Large intestine (tissue), 3 donors: ENCODE data around the gene KRTAP10-10. TPM values are rescaled to one million over a fixed set of nuclear protein-coding genes. Genes with fewer than 3 reads are reported as not detected.
"Not testable (repeated sequence)": the region's sequence is repeated elsewhere in the genome, so short reads cannot be mapped to it uniquely, and the experiment has no call there.

Experiments
- DNase-seq, 2 donors: peaks; one replicate each; pipeline versions ENCODE4 v3.0.0 to v3.0.0-alpha.2; 2013
- H3K27ac ChIP-seq: one replicate; pipeline ENCODE4 v1.5.1; 2013; ENCODE audit warnings: low read length
- H3K27me3 ChIP-seq: 2 replicates; pipeline ENCODE4 v1.6.1; 2013; ENCODE audit warnings: low read length; ENCODE audit not compliant: control insufficient read depth, insufficient read depth
- H3K36me3 ChIP-seq: 2 replicates; pipeline ENCODE4 v1.6.1; 2013; ENCODE audit warnings: low read length; ENCODE audit not compliant: control insufficient read depth, insufficient read depth
- H3K4me1 ChIP-seq: one replicate; pipeline ENCODE4 v1.6.1; 2013; ENCODE audit warnings: low read length; ENCODE audit not compliant: control insufficient read depth, insufficient read depth
- H3K4me3 ChIP-seq: one replicate; pipeline ENCODE4 v1.5.1; 2013; ENCODE audit warnings: low read length
- H3K9me3 ChIP-seq: one replicate; pipeline ENCODE4 v1.6.1; 2013; ENCODE audit warnings: mild to moderate bottlenecking, low read depth, low read length, moderate library complexity; ENCODE audit not compliant: control insufficient read depth
- WGBS: methylation state at CpG from one replicate; pipeline ENCODE4 v1.1.5; 2013; ENCODE audit warnings: low lambda C conversion rate; ENCODE audit not compliant: insufficient coverage; 5-methylcytosine and 5-hydroxymethylcytosine counted together
- polyA plus RNA-seq: library from polyadenylated mRNA; unstranded; fragments of 120-200 nt; gene quantifications from one replicate; pipeline ENCODE4 v1.2.1, GENCODE V29; 2013

The KRTAP10-10 gene
- polyA plus RNA-seq, 1 donor, result not detected

DNA sequence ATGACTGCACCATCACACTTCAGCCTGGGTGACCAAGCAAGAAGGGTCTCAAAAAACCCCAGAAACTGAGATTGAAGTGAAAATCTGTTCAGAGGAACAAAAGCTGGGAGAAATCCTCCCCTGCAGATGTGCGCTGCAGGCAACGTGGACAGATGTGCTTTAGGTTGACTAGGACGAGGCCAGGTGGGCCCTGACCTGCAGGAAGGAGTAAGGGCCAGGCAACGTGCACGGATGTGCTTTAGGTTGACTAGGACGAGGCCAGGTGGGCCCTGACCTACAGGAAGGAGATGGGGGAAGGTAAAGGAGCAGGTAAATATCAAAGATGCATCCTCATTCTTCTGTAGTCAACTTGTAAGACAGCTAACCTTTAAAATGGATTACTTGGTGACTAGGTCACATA, 47.3 kb downstream of the KRTAP10-10 start:
- WGBS, result no CpG with 5 or more reads among the region's 6 CpGs
- H3K27me3 ChIP-seq, result peaks cover 24% of the 10 kb centered on the region
- no peaks in the 10 kb centered on the region for H3K9me3 ChIP-seq
- DNase-seq, result no peak
- no peak overlapping the region for H3K4me3 ChIP-seq
- H3K36me3 ChIP-seq, result no peaks in the 10 kb centered on the region
- no peak overlapping the region for H3K27ac ChIP-seq
- H3K4me1 ChIP-seq, result no peaks in the 10 kb centered on the region

DNA sequence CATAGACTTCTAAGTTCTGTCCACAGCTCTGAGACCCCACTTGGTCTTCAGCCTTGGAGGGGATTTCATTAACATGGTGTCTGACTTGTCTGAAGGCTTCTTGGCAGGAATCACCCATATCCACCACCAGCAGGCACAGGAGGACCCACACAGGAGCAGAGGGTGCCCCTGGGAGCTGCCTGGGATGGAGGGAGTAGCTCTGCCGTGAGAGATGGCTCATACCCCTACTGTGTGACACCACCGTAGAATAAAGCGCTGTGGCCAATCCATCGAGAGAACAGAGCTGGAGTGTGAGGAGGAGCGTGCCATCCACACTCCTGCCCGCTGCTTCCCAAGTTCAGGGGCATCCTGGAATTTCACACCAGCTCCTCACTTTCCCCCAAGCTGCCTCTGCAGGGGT, 47.9 kb downstream of the KRTAP10-10 start:
- H3K27me3 ChIP-seq, result peaks cover 24% of the 10 kb centered on the region
- H3K4me3 ChIP-seq, H3K27ac ChIP-seq, H3K4me1 ChIP-seq, H3K36me3 ChIP-seq, H3K9me3 ChIP-seq, DNase-seq: not testable (repeated sequence)
- no CpG with 5 or more reads among the region's 6 CpGs for WGBS

DNA sequence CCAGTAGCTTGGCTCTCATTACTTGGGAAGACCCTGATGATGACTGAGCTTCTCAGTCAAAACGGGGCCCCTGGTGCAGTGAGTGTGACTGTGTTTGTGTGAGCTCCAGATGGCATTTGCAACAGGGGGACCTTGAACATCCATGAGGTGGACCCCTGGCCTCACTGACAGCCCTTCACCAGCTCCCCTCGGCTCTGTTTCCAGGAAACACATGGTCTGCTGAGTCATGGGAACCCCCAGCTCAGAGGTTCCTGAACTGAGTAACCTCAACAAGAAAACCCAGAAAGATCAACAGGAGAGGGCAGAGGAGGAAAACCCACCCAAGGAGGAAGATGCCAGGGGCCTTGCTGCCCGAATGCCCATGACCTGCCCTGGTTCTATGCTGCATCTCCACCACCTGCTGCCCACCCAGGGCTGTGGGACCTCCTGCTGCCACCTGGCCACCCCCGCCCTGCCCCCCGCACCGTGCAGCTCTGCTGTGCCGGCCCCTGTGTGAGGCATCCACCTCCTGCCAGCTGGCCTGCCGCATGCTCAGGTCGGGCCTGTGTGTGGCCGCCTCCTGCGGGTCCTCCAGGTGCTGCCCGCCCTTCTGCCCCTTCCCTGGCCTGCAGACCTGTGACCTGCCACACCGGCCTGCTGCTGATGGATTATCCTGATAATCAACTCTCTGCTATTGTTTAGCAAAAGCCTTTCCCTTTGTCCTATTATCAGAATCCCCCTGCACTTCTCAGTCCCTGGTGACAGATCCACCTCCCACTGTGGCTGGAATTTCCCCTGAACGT, 49.0 kb downstream of the KRTAP10-10 start:
- no peak for DNase-seq
- H3K4me1 ChIP-seq, result no peaks in the 10 kb centered on the region
- H3K27ac ChIP-seq, result no peak overlapping the region

DNA sequence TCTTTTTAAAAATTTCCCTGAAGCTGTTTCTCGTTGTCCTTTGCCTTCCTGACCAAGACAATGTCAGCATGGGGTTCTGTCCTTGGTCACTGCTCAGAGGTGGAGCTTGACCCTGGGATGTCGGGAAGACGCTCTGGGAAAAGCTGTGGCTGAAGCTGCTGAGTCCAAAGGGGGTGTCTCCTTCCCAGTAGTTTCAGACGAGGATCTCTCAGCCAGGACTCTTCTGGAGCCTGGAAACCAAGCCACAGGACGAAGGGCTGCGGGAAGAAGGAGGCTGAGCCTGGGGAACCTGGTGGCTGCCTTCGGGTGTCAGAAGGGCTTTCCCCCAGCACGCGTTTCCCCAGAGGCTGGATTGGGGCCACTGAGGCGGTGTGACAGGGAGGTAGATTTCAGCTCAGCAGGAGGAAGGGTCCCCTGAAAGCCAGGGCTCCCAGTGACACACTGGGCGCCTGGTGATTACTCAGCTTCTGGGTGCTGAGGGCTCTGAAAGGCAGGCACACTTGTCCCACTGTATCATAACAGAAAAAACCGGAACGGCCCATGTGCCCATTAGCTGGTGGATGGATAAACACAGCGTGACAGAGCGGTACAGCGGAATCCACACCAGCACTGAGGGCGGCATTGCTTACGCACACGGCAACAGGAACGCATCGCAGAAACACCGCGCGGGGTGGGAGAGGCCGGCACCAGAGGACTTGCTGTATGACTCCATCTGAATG, 49.8 kb downstream of the KRTAP10-10 start:
- Histone ChIP-seq H3K9me3 (no peaks in the 10 kb centered on the region), H3K27me3 (peaks cover 24% of the 10 kb centered on the region), H3K4me1 (no peaks in the 10 kb centered on the region), H3K27ac (no peak overlapping the region), H3K36me3 (no peaks in the 10 kb centered on the region), H3K4me3 (no peak overlapping the region)
- WGBS, result no CpG with 5 or more reads among the region's 25 CpGs
- no peak for DNase-seq

More for the DNA sequence above, 49.0 kb downstream of the KRTAP10-10 start:
- Histone ChIP-seq H3K36me3 (no peaks in the 10 kb centered on the region), H3K27me3 (peaks cover 24% of the 10 kb centered on the region), H3K9me3 (no peaks in the 10 kb centered on the region), H3K4me3 (no peak overlapping the region)
- WGBS, result 0% methylated on average over 1 of the region's 14 CpGs

DNA sequence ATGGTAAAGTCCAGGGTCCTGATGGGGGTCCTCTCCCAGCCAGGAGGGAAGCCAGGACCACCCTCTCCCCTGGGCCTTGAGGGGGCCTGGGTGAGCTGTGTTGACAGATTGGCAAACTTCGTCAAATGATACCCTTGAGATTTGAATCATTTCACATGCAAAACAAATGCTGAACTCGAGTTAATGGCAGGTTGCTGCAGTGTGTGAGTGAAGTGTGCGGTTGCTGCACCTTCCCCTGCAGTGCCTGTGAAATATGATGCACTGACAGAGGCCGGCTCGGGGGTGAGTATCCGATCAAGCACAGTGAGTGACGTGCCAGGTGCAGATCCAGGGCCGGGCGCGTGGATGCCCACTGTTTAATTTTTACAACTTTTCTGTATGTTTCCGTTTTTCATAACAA, 50.5 kb downstream of the KRTAP10-10 start:
- Histone ChIP-seq H3K4me1 (no peaks in the 10 kb centered on the region), H3K27me3 (peaks cover 24% of the 10 kb centered on the region), H3K4me3 (no peak overlapping the region), H3K27ac (no peak overlapping the region), H3K9me3 (no peaks in the 10 kb centered on the region), H3K36me3 (no peaks in the 10 kb centered on the region)
- no peak for DNase-seq
- WGBS, result no CpG with 5 or more reads among the region's 11 CpGs

Other genes starting within 250 kb of the KRTAP10-10 start
- 18.8 TPM for gene LRRC3, start 181.8 kb upstream of the KRTAP10-10 start, polyA plus RNA-seq
- not detected for gene KRTAP10-1, start 97.2 kb upstream of the KRTAP10-10 start, polyA plus RNA-seq
- gene KRTAP10-2, start 85.9 kb upstream of the KRTAP10-10 start, polyA plus RNA-seq, result not detected
- not detected for gene KRTAP10-3, start 78.6 kb upstream of the KRTAP10-10 start, polyA plus RNA-seq
- not detected for gene KRTAP10-4, start 63.6 kb upstream of the KRTAP10-10 start, polyA plus RNA-seq
- not detected for gene KRTAP10-5, start 56.8 kb upstream of the KRTAP10-10 start, polyA plus RNA-seq
- gene KRTAP10-6, start 44.9 kb upstream of the KRTAP10-10 start, polyA plus RNA-seq, result not detected
- not detected for gene KRTAP10-7, start 36.8 kb upstream of the KRTAP10-10 start, polyA plus RNA-seq
- not detected for gene KRTAP10-8, start 25.3 kb upstream of the KRTAP10-10 start, polyA plus RNA-seq
- not detected for gene KRTAP10-9, start 10.3 kb upstream of the KRTAP10-10 start, polyA plus RNA-seq
- not detected for gene KRTAP10-11, start 9.1 kb downstream of the KRTAP10-10 start, polyA plus RNA-seq
- gene KRTAP12-4, start 17.3 kb downstream of the KRTAP10-10 start, polyA plus RNA-seq, result not detected
- not detected for gene KRTAP12-3, start 20.6 kb downstream of the KRTAP10-10 start, polyA plus RNA-seq
- not detected for gene KRTAP12-2, start 29.6 kb downstream of the KRTAP10-10 start, polyA plus RNA-seq
- gene KRTAP12-1, start 44.8 kb downstream of the KRTAP10-10 start, polyA plus RNA-seq, result not detected
- not detected for gene KRTAP10-12, start 59.8 kb downstream of the KRTAP10-10 start, polyA plus RNA-seq
- 0.55 TPM for gene TSPEAR, start 74.2 kb downstream of the KRTAP10-10 start, polyA plus RNA-seq
- 97.1 TPM for gene UBE2G2, start 164.5 kb downstream of the KRTAP10-10 start, polyA plus RNA-seq
- 94.4 TPM for gene SUMO3, start 180.7 kb downstream of the KRTAP10-10 start, polyA plus RNA-seq
- gene PTTG1IP, start 236.3 kb downstream of the KRTAP10-10 start, polyA plus RNA-seq, result 185 TPM